Epithelial cell of esophagus (primary cell): ENCODE results near the gene HDDC3.

Source experiments
- DNase-seq: peaks from one replicate; pipeline ENCODE4 v3.0.0; 2010; ENCODE audit warnings: low read depth
- H3K4me3 ChIP-seq: 2 replicates; pipeline ENCODE4 v1.5.1; 2011; ENCODE audit warnings: mild to moderate bottlenecking, low read length, control low read depth
- TF ChIP-seq, protein P1 (sequence below): IDR thresholded peaks from 2 replicates; pipeline ENCODE4 v1.5.1; 2011; ENCODE audit warnings: low read depth, mild to moderate bottlenecking, low read length, control low read depth, inconsistent platforms; ENCODE audit not compliant: insufficient read depth; ENCODE audit errors: missing control alignments

The HDDC3 gene

DNA sequence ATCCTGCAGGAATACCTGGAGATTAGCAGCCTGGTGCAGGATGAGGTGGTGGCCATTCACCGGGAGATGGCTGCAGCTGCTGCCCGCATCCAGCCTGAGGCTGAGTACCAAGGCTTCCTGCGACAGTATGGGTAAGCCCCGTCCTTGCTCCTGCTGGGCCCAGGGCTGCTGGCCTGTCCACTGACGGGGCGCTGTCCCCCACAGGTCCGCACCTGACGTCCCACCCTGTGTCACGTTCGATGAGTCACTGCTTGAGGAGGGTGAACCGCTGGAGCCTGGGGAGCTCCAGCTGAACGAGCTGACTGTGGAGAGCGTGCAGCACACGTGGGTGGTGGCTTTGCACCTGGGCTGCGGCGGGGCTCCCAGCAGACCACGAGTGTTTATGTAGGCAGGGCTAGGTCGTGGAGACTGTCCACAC, 43.0 kb downstream of the HDDC3 start:
- no peak overlapping the region for H3K4me3 ChIP-seq
- TF ChIP-seq, protein P1, sequence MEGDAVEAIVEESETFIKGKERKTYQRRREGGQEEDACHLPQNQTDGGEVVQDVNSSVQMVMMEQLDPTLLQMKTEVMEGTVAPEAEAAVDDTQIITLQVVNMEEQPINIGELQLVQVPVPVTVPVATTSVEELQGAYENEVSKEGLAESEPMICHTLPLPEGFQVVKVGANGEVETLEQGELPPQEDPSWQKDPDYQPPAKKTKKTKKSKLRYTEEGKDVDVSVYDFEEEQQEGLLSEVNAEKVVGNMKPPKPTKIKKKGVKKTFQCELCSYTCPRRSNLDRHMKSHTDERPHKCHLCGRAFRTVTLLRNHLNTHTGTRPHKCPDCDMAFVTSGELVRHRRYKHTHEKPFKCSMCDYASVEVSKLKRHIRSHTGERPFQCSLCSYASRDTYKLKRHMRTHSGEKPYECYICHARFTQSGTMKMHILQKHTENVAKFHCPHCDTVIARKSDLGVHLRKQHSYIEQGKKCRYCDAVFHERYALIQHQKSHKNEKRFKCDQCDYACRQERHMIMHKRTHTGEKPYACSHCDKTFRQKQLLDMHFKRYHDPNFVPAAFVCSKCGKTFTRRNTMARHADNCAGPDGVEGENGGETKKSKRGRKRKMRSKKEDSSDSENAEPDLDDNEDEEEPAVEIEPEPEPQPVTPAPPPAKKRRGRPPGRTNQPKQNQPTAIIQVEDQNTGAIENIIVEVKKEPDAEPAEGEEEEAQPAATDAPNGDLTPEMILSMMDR, result no peak
- DNase-seq, result no peak

DNA sequence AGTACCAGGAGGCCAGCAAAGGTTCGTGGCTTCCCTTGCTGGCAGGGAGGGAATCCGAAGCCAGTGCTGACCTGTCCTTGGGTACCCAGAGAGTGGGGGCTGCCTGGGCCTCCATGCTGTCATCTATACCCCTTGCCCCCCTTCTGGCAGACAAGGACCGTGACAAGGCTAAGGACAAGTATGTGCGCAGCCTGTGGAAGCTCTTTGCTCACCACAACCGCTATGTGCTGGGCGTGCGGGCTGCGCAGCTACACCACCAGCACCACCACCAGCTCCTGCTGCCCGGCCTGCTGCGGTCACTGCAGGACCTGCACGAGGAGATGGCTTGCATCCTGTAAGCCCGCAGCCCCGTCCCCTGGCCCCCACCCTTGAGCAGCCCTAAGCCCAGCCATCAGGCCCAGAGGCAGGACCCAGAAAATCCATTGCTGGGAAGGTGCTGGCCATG, 45.3 kb downstream of the HDDC3 start:
- TF ChIP-seq, protein P1, result no peak
- no peak overlapping the region for H3K4me3 ChIP-seq
- DNase-seq, result no peak

DNA sequence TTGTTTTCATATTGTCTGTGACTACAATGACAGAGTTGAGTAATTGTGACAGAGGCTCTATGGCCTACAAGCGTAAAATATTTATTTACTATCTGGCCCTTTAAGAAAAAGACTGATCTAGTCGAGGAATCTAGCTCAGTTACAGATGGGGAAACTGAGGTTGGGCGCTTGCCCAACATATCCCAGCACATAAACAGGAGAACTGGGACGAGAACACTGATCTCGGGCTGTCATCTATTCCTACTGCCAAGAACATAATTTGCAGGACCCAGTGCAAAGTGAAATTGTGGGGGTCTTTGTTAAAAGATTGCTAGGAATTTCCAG, 46.1 kb downstream of the HDDC3 start:
- no peak overlapping the region for H3K4me3 ChIP-seq

DNA sequence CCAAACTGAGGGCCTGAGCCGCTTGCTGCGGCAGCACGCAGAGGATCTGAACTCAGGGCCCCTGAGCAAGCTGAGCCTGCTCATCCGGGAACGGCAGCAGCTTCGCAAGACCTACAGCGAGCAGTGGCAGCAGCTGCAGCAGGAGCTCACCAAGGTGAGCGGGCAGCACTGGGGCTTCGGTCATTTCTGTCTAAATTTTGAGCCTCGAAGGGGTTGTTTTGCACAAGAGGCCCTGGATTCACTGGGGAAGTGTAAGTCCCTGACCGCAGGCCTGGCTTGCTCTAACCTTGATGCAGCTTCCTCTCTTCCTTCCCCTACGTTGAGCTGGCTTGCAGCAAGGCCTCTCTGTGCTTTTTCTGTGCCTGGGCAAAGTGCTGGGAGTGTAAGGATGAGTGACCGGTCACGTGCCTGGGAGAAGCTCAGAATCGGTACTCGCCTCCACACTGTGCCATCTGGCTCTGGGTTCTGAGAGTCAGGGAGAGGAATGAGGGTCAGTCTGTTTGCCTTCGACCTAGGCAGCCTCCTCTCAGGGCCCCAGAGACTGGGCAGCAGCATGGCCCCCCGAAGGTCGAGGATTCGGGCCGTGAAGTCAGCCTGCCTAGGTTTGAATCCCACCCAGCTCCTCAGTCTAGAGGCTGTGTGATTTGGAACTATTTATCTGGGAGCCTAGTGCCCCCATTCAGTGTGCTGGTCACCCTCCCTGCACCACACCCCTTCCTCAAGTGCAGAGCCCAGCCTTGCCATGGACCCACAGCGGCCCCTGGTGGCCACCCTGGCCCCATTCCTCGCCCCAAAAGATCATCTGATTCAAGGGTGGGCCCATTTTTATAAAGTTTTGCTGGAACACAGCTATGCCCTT, 46.7 kb downstream of the HDDC3 start:
- DNase-seq, result peak; percentile 53
- TF ChIP-seq, protein P1, result peak; percentile 98
- H3K4me3 ChIP-seq, result no peak overlapping the region

More for the DNA sequence above, 46.1 kb downstream of the HDDC3 start:
- TF ChIP-seq, protein P1, result no peak
- DNase-seq, result no peak

DNA sequence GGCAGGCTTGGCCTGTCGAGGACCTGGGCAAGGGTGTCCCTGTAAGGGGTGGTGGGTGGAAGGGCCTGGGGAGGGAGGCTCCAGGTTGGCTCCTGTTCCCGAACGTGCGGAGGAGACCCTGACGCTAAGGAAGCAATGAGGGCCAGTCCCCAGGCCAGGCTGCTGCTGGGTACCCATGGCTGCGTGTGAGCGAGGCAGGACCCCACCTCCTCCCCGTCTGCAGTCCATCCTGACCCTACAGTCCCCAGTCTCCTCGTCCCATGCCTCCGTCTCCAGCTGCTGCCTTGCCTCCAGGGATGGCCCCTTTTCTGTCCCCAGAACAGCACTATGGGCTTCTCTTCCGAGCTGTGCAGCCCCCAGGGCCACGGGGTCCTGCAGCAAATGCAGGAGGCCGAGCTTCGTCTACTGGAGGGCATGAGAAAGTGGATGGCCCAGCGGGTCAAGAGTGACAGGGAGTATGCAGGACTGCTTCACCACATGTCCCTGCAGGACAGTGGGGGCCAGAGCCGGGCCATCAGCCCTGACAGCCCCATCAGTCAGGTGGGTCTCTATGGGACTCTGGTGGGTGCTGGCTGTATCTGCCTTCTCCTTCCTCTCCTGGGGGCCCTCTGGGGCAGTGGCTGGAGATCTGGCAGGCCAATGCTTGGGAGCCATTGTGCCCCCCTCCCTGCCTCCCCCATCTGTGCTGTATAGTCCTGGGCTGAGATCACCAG, 47.5 kb downstream of the HDDC3 start:
- no peak for DNase-seq
- peak overlapping the region; percentile 17 for H3K4me3 ChIP-seq
- TF ChIP-seq, protein P1, result no peak

DNA sequence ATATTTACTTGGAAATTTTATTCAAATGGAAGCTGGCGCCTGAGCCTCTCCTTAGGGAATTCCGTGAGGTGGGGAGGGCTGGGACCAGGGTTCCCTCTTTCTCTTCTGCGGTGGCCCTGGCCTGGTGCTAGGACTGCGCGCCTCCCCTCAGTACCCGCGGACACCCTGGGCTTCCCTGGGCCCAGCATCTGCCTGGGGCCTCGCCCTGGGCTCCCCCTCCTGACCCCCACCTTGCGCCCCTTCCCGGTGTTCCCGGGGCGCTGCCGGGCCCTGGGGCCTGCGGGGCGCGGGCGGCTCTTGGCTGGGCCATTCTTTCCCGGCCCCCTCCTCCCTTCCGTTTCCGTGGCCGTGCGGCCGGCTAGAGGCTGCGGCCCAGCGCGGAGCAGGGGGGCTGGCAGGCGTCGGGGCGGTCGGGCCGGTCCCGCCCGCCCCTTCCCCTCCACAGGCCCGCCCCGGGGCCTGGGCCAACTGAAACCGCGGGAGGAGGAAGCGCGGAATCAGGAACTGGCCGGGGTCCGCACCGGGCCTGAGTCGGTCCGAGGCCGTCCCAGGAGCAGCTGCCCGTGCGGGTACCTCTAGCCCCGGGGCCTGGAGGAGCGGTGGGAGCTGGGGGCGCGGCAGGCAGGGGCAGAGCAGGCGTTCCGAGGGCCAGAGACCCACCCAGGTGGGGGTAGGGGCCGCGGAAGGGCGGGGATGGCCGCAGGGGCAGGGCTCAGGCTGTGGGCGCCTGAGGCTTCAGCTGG, 48.2 kb downstream of the HDDC3 start, which contains the start of gene FES:
FES (plus strand) TSS at position 529 of the 743 bp plus-strand sequence. CDS start 542 bp downstream, outside the sequence.
- H3K4me3 ChIP-seq, result peak within 1 kb of the TSS; percentile 17
- no peak for DNase-seq
- TF ChIP-seq, protein P1, result no peak
